Activated gamma-delta T cell treated with anti-CD3 and anti-CD28 coated beads, Interleukin-2, amount 50 U/mL, for 16 hours (primary cell): ENCODE measurements around the gene CDH15.
"Not testable (repeated sequence)": the region's sequence is repeated elsewhere in the genome, so short reads cannot be mapped to it uniquely, and the experiment has no call there.

Experiments used
- DNase-seq: peaks from one replicate; pipeline ENCODE4 v3.0.0-alpha.2; 2020; ENCODE audit warnings: low read depth

Gene CDH15

GRCh38 chr16:89233678-89234490 lies 62.3 kb downstream of the CDH15 start:
- no peak for DNase-seq

- DNase-seq: no peak
These were observed 66.2 kb downstream of the CDH15 start for GRCh38 chr16:89237733-89238132.

GRCh38 chr16:89241187-89242007 lies 69.8 kb downstream of the CDH15 start:
- DNase-seq: peak; percentile 70

DNA sequence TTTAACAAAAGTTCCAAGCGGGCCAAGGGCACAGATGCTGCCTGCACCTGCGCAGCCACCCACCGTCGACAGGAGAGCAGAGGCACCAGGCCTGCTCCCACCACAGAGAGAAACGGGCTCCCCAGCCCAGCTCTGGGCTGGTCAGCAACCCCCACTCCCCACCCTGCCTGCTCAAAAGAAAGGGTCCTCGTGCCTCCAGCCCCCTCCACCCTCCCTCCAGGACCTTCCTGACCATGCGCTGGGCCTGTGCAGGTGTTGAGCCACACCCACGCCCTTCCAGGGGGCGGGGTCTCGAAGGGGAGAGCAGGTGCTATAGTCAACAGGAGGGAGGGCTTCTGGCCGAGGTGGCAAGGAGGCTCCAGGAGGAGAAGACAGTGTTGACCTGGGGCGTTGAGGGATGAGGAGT lies 71.2 kb downstream of the CDH15 start:
- no peak for DNase-seq

DNA sequence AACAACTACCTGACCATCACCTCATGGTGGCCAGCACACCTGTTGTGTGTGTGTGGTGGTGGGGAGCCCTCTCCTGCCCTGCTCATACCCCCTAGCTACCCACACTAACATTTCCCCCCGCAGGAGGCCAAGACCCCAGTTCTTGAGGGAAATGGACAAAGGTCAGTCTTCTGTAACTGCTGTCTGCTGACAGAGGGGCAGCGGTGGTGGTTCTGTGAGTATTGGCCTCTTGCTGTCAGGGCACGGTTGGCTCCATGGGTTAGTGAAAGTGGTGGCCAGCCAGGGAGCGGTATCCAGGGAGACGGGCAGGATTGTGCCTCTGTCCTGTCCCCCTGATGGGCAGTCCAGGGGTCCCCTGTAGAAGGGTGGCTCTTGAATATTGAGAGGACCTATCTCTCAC lies 72.1 kb downstream of the CDH15 start:
- no peak for DNase-seq

DNA sequence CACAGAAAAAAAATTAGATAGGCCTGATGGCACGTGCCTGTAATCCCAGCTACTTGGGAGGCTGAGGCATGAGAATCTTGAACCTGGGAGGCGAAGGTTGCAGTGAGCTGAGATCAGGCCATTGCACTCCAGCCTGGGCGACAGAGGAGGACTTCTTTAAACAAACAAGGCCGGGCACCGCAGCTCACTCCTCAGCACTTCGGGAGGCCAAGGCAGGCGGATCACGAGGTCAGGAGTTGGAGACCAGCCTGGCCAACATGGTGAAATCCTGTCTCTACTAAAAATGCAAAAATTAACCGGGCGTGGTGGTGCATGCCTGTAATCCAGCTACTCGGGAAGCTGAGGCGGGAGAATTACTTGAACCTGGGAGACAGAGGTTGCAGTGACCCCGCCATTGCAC lies 72.7 kb downstream of the CDH15 start:
- DNase-seq: not testable (repeated sequence)

DNA sequence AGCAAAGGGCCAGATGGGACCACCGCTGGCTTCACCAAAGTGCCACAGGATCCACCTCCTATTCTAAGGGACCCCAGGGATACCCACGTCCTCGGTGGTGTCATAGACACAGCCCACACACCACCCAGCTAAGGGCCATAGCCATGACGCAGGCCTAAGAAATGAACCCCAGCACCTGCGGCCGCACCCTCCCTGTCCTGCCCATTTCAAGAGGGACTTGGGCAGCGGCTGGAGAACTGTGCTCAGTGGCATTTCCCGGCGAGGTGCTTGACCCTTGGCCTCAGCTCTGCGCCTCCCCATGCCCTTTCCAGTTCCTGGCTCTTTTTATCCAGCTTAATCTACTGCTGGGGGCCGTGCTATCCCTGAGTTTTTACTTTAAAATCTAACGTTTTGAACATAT lies 73.2 kb downstream of the CDH15 start:
- DNase-seq: no peak
